Right lobe of liver (tissue), 6 donors: ENCODE data around the gene DCUN1D3. TPM values are rescaled to one million over a fixed set of nuclear protein-coding genes. Genes with fewer than 3 reads are reported as not detected.

ENCODE experiments used
- ATAC-seq, 4 donors: fragments of 200-7000 bp; cut with Tn5 transposase; one replicate each; pipeline ENCODE4 v1.9.1; 2020; ENCODE audit warnings: mild to moderate bottlenecking in 4 of 4, moderate library complexity in 4 of 4
- DNase-seq, 3 donors: peaks; one replicate each; pipeline ENCODE4 v3.0.0-alpha.2; 2020
- H3K27ac ChIP-seq, 3 donors: fragments of 200-600 bp; one replicate each; pipeline ENCODE4 v1.8.0; 2022
- H3K27me3 ChIP-seq, 2 donors: fragments of 200-600 bp; one replicate each; pipeline ENCODE4 v1.8.0; 2022
- H3K36me3 ChIP-seq, 4 donors: fragments of 200-600 bp; sonication (generic) in 1 of 4; one replicate each; pipeline versions ENCODE4 v1.5.1 to v1.8.0; 2017 to 2022; ENCODE audit warnings: control low read depth in 1 of 4
- H3K4me1 ChIP-seq, 4 donors: fragments of 200-600 bp; sonication (generic) in 1 of 4; one replicate each; pipeline versions ENCODE4 v1.5.1 to v1.8.0; 2017 to 2022; ENCODE audit warnings: control low read depth in 1 of 4
- H3K4me3 ChIP-seq, 3 donors: fragments of 200-600 bp; one replicate each; pipeline ENCODE4 v1.8.0; 2022
- H3K9me3 ChIP-seq, 4 donors: fragments of 200-600 bp; sonication (generic) in 1 of 4; one replicate each; pipeline versions ENCODE4 v1.5.1 to v1.8.0; 2017 to 2022; ENCODE audit warnings: control low read depth in 1 of 4
- POLR2A ChIP-seq: fragments of 450-650 bp; IDR thresholded peaks from one replicate; pipeline ENCODE4 v1.6.1; 2017; ENCODE audit warnings: antibody characterized with exemption, mild to moderate bottlenecking
- WGBS: methylation state at CpG from one replicate; pipeline ENCODE4 v1.1.6; 2018; ENCODE audit warnings: low coverage, low lambda C conversion rate; ENCODE audit not compliant: insufficient coverage; ENCODE audit errors: missing lambda C conversion rate; 5-methylcytosine and 5-hydroxymethylcytosine counted together
- intact Hi-C, 2 donors: fragments of 100-400 bp; cut with DNase I; formaldehyde crosslinking; loops; one replicate each; pipeline versions ENCODE4 v1.11.2 to v1.14.1; 2022
- total RNA-seq, 6 experiments: library from RNA; depleted of rRNA in 2 of 6; stranded (reverse); fragments of >200 nt in 2 of 6; fragmentation: NEBNext Ultra II Directional in 3 of 6; extraction: Animal tissue kit (Norgen Biotek cat#: 25700) in 3 of 6; gene quantifications; one replicate each; pipeline versions ENCODE4 v1.1.0 to v1.2.4, GENCODE V29; 2016 to 2023
- TF ChIP-seq, protein P1 (sequence below), 4 donors: fragments of 200-600 bp in 3 of 4; fragments of 450-650 bp in 1 of 4; IDR thresholded peaks; one replicate each; pipeline versions ENCODE4 v1.5.1 to v1.8.0; 2016 to 2022; ENCODE audit warnings: antibody characterized with exemption in 4 of 4, mild to moderate bottlenecking in 2 of 4
- donor health status: DM: no; HTN: yes; CAD: no.
- donor health status: DM: no; HTN: no; CAD: no.
- donor health status: DM: no; HTN: no; CAD: no.
- donor health status: DM: no; HTN: yes; CAD: no.
- donor health status: DM: no; HTN: yes; CAD: no.

Gene DCUN1D3
- total RNA-seq, 6 experiments from 2014 or later: 10.3 to 15.1 (median 13.8) TPM

DNA sequence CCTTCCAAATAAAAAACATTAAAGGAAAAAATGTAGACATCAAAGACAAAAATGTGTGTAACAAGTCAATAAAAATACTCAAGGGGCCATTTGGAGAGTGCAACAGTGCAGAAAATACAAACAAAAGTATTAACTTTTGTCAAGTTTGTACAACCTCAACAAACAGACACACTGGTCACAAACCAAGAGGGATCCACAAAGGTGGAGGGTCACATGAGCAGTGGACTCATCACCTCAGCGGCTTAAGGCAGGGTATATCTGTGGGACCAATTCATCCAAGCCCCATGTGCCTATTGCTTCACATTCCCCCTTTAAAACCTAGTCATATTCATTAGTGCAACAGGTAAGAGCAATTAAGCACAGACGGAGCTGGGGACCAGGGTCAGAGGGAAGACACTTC is 45.2 kb downstream of the DCUN1D3 start:
- H3K27ac ChIP-seq: no peak overlapping the region
- 81% methylated on average over 2 of the region's 2 CpGs for WGBS
- H3K27me3 ChIP-seq: no peaks in the 10 kb centered on the region
- H3K36me3 ChIP-seq: peaks cover 0 to 10% (median 5%) of the 10 kb centered on the region in 4 donors
- ATAC-seq (peak in 1 of 4 donors; percentile 29), DNase-seq (no peak)
- peaks cover 0 to 15% (median 7%) of the 10 kb centered on the region in 4 donors for H3K4me1 ChIP-seq
- intact Hi-C loops: loop anchor here (10.0 kb wide), 2 partner anchors 50 to 230 kb away; partner anchors contain the start of genes DCUN1D3 (in 1 of the 2) and LYRM1 (in 1 of the 2)
- H3K9me3 ChIP-seq: no peaks in the 10 kb centered on the region
- TF ChIP-seq, protein P1, sequence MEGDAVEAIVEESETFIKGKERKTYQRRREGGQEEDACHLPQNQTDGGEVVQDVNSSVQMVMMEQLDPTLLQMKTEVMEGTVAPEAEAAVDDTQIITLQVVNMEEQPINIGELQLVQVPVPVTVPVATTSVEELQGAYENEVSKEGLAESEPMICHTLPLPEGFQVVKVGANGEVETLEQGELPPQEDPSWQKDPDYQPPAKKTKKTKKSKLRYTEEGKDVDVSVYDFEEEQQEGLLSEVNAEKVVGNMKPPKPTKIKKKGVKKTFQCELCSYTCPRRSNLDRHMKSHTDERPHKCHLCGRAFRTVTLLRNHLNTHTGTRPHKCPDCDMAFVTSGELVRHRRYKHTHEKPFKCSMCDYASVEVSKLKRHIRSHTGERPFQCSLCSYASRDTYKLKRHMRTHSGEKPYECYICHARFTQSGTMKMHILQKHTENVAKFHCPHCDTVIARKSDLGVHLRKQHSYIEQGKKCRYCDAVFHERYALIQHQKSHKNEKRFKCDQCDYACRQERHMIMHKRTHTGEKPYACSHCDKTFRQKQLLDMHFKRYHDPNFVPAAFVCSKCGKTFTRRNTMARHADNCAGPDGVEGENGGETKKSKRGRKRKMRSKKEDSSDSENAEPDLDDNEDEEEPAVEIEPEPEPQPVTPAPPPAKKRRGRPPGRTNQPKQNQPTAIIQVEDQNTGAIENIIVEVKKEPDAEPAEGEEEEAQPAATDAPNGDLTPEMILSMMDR (IDR thresholded peaks at IDR 0.05): no peak
- H3K4me3 ChIP-seq: no peak overlapping the region

- no peaks in the 10 kb centered on the region for H3K9me3 ChIP-seq
- DNase-seq (no peak), ATAC-seq (no peak)
- intact Hi-C loops: loop anchor here (10.0 kb wide), 2 partner anchors 51 to 231 kb away; partner anchors contain the start of genes DCUN1D3 (in 1 of the 2) and LYRM1 (in 1 of the 2)
- H3K36me3 ChIP-seq: peaks cover 0 to 3% (median under 1%) of the 10 kb centered on the region in 4 donors
- no peak for TF ChIP-seq POLR2A
- TF ChIP-seq, protein P1 (IDR thresholded peaks at IDR 0.05): no peak
- no peak overlapping the region for H3K4me3 ChIP-seq
- no peak overlapping the region for H3K27ac ChIP-seq
- H3K27me3 ChIP-seq: no peaks in the 10 kb centered on the region
- 79% methylated on average over 2 of the region's 3 CpGs for WGBS
- peaks cover 0 to 16% (median 7%) of the 10 kb centered on the region in 4 donors for H3K4me1 ChIP-seq
Measured at GRCh38 chr16:20853981-20854620, 46.1 kb downstream of the DCUN1D3 start.

- peaks cover 0 to 3% (median 0%) of the 10 kb centered on the region in 4 donors for H3K36me3 ChIP-seq
- TF ChIP-seq, protein P1 (IDR thresholded peaks at IDR 0.05): no peak
- no peak for TF ChIP-seq POLR2A
- no peak overlapping the region for H3K27ac ChIP-seq
- no peaks in the 10 kb centered on the region for H3K9me3 ChIP-seq
- 80% methylated on average over 4 of the region's 5 CpGs for WGBS
- H3K4me1 ChIP-seq: peaks cover 0 to 16% (median 7%) of the 10 kb centered on the region in 4 donors
- H3K27me3 ChIP-seq: no peaks in the 10 kb centered on the region
- ATAC-seq (no peak), DNase-seq (no peak)
- intact Hi-C loops: loop anchor here (10.0 kb wide), 2 partner anchors 52 to 232 kb away; partner anchors contain the start of genes DCUN1D3 (in 1 of the 2) and LYRM1 (in 1 of the 2)
- H3K4me3 ChIP-seq: no peak overlapping the region
Measured at GRCh38 chr16:20853143-20853542, 47.0 kb downstream of the DCUN1D3 start.

GRCh38 chr16:20851601-20852000 is 48.6 kb downstream of the DCUN1D3 start:
- ATAC-seq: peak; percentile 87 to 93 (median 90)
- H3K27me3 ChIP-seq: no peaks in the 10 kb centered on the region
- H3K27ac ChIP-seq: peak overlapping the region in 1 of 3 donors; percentile 27
- H3K9me3 ChIP-seq: no peaks in the 10 kb centered on the region
- peaks cover 0 to 16% (median 7%) of the 10 kb centered on the region in 4 donors for H3K4me1 ChIP-seq
- intact Hi-C loops: loop anchor here (10.0 kb wide), 2 partner anchors 53 to 233 kb away; partner anchors contain the start of genes DCUN1D3 (in 1 of the 2) and LYRM1 (in 1 of the 2)
- H3K4me3 ChIP-seq: no peak overlapping the region
- no peak for TF ChIP-seq POLR2A
- TF ChIP-seq, protein P1 (IDR thresholded peaks at IDR 0.05): no peak
- peak; percentile 46 to 81 (median 72) for DNase-seq
- peaks cover 0 to 3% (median 0%) of the 10 kb centered on the region in 4 donors for H3K36me3 ChIP-seq
- 15% methylated on average over 2 of the region's 2 CpGs for WGBS
